NCI-H526 treated with DMSO at 0.1 percent for 48 hours (cell line): Measurements from ENCODE around the gene NECAB3.

Source experiments
- DNase-seq: peaks from one replicate; lab custom pipeline; 2025; lab: John Stamatoyannopoulos, UW

NECAB3 gene

DNA sequence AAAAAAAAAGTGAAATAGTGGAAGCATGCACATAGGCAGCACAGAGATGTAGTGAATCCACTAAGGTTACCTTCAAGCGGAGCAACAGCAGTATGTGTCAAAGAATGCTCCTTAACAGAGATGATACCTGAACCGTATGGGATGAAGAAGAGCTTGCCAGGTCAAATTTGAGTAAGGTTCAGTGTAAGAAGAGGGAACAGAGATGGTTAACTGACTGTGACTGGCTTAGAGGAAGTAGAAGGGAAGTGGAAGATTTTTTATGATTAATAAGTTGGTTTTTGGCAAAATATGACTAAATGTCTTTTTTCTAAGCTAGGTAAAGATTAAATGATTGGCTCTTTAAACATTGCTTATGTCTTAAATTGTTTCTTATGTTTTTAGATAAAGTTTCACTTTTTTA lies 64.7 kb downstream of the NECAB3 start:
- no peak for DNase-seq
